Caki2 (cell line): Measurements from ENCODE around the gene TMEM179. TPM values are rescaled to one million over a fixed set of nuclear protein-coding genes. Genes with fewer than 3 reads are reported as not detected.

Source experiments
- DNase-seq: peaks from one replicate; pipeline ENCODE4 v3.0.0-alpha.2; 2015; ENCODE audit warnings: low read depth
- in situ Hi-C: cut with HindIII; loops from 2 replicates; pipeline ENCODE4 v1.10.0; 2016; ENCODE audit warnings: low sequenced_read_pairs, low pct_unique_long_range_greater_than_20kb, mixed read lengths
- total RNA-seq: library from RNA; depleted of rRNA; stranded (reverse); fragments of >200 nt; shearing (Covaris generic); gene quantifications from 2 replicates; pipeline ENCODE4 v1.2.3, GENCODE V29; 2014; ENCODE audit warnings: low replicate concordance

The TMEM179 gene
- total RNA-seq, 1 experiment from 2014 or later = 3.1 TPM

GRCh38 chr14:104602933-104603325, 1.6 kb downstream of the TMEM179 start:
- DNase-seq = no peak

GRCh38 chr14:104602315-104602932, 2.1 kb downstream of the TMEM179 start:
- in situ Hi-C loops = no loop called here
- DNase-seq = no peak

More at GRCh38 chr14:104602933-104603325, 1.6 kb downstream of the TMEM179 start:
- in situ Hi-C loops = no loop called here

GRCh38 chr14:104601786-104602185, 2.8 kb downstream of the TMEM179 start:
- in situ Hi-C loops = no loop called here
- DNase-seq = no peak

- in situ Hi-C loops = no loop called here
- DNase-seq = no peak
Measured at GRCh38 chr14:104600805-104601204, 3.8 kb downstream of the TMEM179 start.

GRCh38 chr14:104600141-104600643, 4.4 kb downstream of the TMEM179 start:
- DNase-seq = no peak

DNA sequence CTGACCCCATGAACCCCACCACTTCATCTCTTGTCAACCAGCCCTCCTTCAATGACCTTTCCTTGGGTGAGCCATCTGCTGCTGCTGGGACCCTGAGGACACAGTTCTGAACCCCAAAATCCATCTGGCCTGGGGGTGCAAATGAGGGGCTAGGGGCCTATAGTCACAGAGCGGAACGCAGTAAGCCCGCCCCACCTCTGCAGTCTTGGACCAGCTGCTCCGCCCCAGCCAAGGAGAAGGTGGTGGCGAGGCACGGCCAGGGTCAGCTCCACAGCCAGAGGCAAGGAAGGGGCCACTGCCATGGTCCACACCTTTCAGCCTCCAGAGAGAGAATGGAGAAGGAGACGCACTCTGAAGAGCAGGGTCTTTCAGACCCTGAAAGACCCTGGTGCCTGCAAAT, 5.1 kb downstream of the TMEM179 start:
- no peak for DNase-seq
- in situ Hi-C loops = no loop called here

More at GRCh38 chr14:104600141-104600643, 4.4 kb downstream of the TMEM179 start:
- in situ Hi-C loops = no loop called here

GRCh38 chr14:104598910-104599273, 5.7 kb downstream of the TMEM179 start:
- in situ Hi-C loops = no loop called here

GRCh38 chr14:104598039-104598909, 6.3 kb downstream of the TMEM179 start:
- in situ Hi-C loops = no loop called here
- DNase-seq = no peak

More at GRCh38 chr14:104598910-104599273, 5.7 kb downstream of the TMEM179 start:
- no peak for DNase-seq

- in situ Hi-C loops = no loop called here
- DNase-seq = no peak
Measured at GRCh38 chr14:104597576-104597975, 7.0 kb downstream of the TMEM179 start.

DNA sequence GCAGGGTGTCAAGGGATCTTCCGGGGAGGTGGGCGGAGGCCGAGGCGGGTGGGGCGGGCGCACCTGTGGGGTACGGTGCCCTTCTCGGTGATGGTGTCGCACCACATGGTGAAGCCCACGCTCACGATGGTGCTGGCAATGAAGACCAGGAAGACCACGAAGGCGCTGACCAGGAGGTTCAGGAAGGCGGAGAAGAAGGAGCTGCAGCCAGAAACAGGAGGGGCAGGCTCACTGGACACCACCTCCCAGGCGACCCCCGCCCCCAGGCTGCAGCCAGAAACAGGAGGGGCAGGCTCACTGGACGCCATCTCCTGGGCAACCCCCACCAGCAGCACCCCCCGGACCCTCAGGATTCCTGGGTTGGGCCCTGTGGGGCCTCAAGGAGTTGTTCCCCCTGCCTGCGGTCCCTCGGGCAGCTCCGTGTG, 7.6 kb downstream of the TMEM179 start:
- in situ Hi-C loops = no loop called here
- no peak for DNase-seq

DNA sequence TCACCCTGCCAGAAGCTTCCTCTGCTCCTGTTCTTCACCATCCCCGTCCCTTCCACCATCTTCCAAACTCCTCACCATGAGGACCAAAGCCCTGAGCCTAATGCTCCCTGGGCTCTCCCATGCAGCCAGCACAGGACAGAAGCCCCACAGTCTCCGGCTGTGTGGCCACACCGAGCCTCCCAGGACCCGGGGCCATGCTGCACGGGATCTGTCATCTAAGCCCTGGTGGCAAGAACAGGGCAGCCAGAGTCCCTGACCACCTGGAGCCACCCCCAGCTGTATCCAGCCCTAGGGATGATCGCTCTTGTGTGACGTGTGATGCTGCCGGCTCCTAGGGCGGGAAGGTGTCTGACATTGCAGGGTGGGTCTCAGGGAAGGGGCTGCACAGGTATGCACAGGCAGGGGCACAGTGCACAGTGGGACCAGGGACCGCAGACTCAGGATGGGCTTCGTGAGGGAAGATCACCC, 8.1 kb downstream of the TMEM179 start:
- no peak for DNase-seq
- in situ Hi-C loops = no loop called here

- no peak for DNase-seq
Measured at GRCh38 chr14:104595911-104596450, 8.6 kb downstream of the TMEM179 start.

DNA sequence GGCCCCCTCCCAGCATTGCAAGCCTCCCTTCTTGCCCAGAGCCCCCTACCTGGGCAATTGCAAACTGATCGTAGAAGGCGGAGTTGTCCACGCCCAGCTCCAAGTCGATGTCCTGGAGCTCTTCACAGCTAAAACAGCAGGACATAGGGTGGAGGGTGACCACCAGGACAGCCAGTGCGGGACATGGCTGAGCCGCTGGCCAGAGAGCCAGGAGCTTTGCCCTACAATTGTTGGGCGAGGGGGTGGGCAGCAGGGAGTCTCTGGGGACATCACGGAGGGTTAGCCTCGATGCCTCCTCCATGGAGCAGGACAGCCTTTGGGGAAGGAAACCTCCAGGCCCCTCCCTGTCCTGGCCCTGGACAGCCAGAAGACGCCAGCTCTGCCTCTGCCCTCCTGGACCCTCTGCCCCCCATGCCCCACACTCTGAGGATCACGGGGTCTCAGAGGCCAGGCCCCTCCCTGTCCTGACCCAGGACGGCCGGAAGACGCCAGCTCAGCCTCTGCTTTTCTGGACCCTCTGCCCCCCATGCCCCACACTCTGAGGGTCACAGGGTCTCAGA, 9.4 kb downstream of the TMEM179 start:
- no peak for DNase-seq
- in situ Hi-C loops = no loop called here

More at GRCh38 chr14:104595911-104596450, 8.6 kb downstream of the TMEM179 start:
- in situ Hi-C loops = no loop called here

DNA sequence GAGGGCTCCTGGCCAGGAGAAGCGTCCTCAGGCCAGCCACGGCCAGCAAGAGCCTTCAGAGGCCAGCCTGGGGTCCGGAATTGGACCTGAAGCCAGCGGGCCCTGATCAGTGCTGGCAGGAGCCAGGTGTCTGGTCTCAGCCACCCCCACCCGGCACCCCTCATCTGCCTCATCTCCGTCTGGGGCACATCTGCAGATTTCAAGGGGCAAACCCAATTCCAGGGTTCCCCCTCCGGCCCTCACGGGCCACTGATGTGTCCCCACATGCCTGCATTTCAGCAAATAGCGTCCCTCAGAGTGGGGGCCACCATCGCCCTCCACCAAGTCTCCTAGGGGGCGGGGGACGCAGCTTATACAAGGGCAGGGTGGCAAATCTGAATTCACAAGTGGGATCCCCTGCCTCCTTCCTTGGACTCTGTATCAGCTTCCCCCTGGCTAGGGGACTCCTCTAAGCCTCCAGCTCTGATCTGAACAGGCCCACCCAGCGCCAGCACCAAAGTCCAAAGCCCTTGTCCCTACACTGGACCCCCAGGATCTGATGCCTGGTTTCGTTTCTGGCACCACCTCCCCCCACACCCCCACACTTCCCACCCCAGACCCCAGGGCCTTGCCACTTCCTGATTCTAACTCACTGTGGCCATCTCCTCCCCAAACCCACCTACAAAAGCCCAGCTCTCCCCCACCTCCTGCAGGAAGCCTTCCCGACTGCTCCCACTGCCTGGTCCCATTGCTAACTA, 10.1 kb downstream of the TMEM179 start:
- in situ Hi-C loops = no loop called here
- DNase-seq = no peak

GRCh38 chr14:104593710-104594136, 10.8 kb downstream of the TMEM179 start:
- in situ Hi-C loops = no loop called here
- DNase-seq = no peak

GRCh38 chr14:104593241-104593701, 11.3 kb downstream of the TMEM179 start:
- no peak for DNase-seq
- in situ Hi-C loops = no loop called here

- no peak for DNase-seq
- in situ Hi-C loops = no loop called here
Measured at GRCh38 chr14:104592785-104593184, 11.8 kb downstream of the TMEM179 start.

DNA sequence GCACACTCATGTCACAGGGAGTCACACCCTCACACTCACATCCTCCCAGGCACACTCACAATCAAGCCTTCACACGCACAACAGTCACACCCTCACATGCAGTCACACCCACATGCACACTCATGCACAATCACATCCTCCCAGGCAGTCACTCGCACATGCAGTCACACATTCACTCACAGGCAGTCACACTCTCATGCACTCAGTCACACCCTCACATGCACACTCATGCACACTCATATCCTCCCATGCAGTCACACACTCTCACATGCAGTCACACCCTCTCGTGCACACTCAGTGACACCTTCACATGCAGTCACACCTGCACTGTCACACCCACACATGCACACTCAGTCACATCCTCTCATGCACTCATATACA, 12.3 kb downstream of the TMEM179 start:
- in situ Hi-C loops = no loop called here
- DNase-seq = no peak
